Panc1 (cell line): Measurements from ENCODE around the gene SDSL. TPM values are rescaled to one million over a fixed set of nuclear protein-coding genes. Genes with fewer than 3 reads are reported as not detected.

Source experiments
- ATAC-seq: fragments of 200-7000 bp; cut with Tn5 transposase; 2 replicates; pipeline ENCODE4 v1.9.1; 2020; ENCODE audit warnings: mild to moderate bottlenecking, moderate library complexity
- BruUV-seq: library from RNA; stranded (reverse); fragments of 400-500 nt; replicated peaks from 2 replicates; lab custom pipeline; 2021; lab: Mats Ljungman, UMichigan
- CTCF ChIA-PET: fragments of 300-600 bp; sonication (Branson Sonifier 250); formaldehyde crosslinking; loops from one replicate; lab custom pipeline; 2022; ENCODE audit warnings: antibody characterized with exemption; lab: Charles Lee
- POLR2A ChIA-PET: fragments of 300-600 bp; sonication (Branson Sonifier 250); formaldehyde crosslinking; loops from one replicate; lab custom pipeline; 2022; ENCODE audit warnings: antibody characterized with exemption; lab: Charles Lee
- DNase-seq: peaks from one replicate; pipeline ENCODE4 v3.0.0-alpha.2; 2010; ENCODE audit warnings: low read depth, low spot score
- H3K27ac ChIP-seq: 2 replicates; pipeline ENCODE4 v1.5.1; 2011; ENCODE audit warnings: mild to moderate bottlenecking, low read length, inconsistent platforms
- H3K27me3 ChIP-seq: fragments of 200-500 bp; sonication (Bioruptor generic); 2 replicates; pipeline ENCODE4 v1.6.0; 2014; ENCODE audit warnings: low read length, inconsistent platforms; ENCODE audit not compliant: control insufficient read depth, insufficient read depth
- H3K36me3 ChIP-seq: fragments of 200-500 bp; sonication (Bioruptor generic); 2 replicates; pipeline ENCODE4 v1.5.1; 2014; ENCODE audit warnings: inconsistent platforms, mild to moderate bottlenecking, low read length, moderate library complexity; ENCODE audit not compliant: control insufficient read depth, insufficient read depth
- H3K4me1 ChIP-seq: 2 replicates; pipeline ENCODE4 v1.5.1; 2011; ENCODE audit warnings: inconsistent platforms, mild to moderate bottlenecking, low read length, moderate library complexity; ENCODE audit not compliant: control insufficient read depth, insufficient read depth
- H3K4me3 ChIP-seq, 2 experiments: 2 replicates each; pipeline ENCODE4 v1.5.1; 2011 to 2012; ENCODE audit warnings: low read depth in 2 of 2, low read length in 2 of 2, mild to moderate bottlenecking in 2 of 2, inconsistent platforms in 1 of 2, moderate library complexity in 1 of 2
- H3K9me3 ChIP-seq: fragments of 200-500 bp; sonication (Bioruptor generic); 2 replicates; pipeline ENCODE4 v1.5.1; 2014; ENCODE audit warnings: low read depth, mild to moderate bottlenecking, inconsistent platforms, low read length, moderate library complexity; ENCODE audit not compliant: control insufficient read depth, insufficient read depth
- POLR2AphosphoS5 ChIP-seq: IDR thresholded peaks from 2 replicates; pipeline ENCODE4 v1.6.1; 2012; ENCODE audit warnings: mild to moderate bottlenecking, low read depth, low read length, moderate library complexity
- SIN3A ChIP-seq: IDR thresholded peaks from 2 replicates; pipeline ENCODE4 v1.6.1; 2012; ENCODE audit warnings: low read depth, mild to moderate bottlenecking, low read length, moderate library complexity, borderline replicate concordance; ENCODE audit not compliant: insufficient read depth
- TCF7L2 ChIP-seq: IDR thresholded peaks from 2 replicates; pipeline ENCODE4 v1.6.1; 2011; ENCODE audit warnings: mild to moderate bottlenecking, low read depth, low read length, inconsistent platforms
- in situ Hi-C: cut with HindIII; loops from 2 replicates; pipeline ENCODE4 v1.10.0; 2016; ENCODE audit warnings: low sequenced_read_pairs, low pct_unique_long_range_greater_than_20kb
- intact Hi-C: fragments of 100-400 bp; cut with micrococcal nuclease; formaldehyde crosslinking; loops from one replicate; pipeline ENCODE4 v1.10.0; 2022; ENCODE audit not compliant: unreplicated experiment
- total RNA-seq: library from RNA; stranded (reverse); gene quantifications from one replicate; pipeline ENCODE4 v1.2.1, GENCODE V29; 2021; ENCODE audit not compliant: unreplicated experiment
- TF ChIP-seq, protein P1 (sequence below): fragments of 450-650 bp; IDR thresholded peaks from 2 replicates; pipeline ENCODE4 v1.5.1; 2017; ENCODE audit warnings: mild to moderate bottlenecking
- TF ChIP-seq, protein P2 (sequence below), 2 experiments: IDR thresholded peaks; 2 replicates each; pipeline ENCODE4 v1.6.1; 2011 to 2012; ENCODE audit warnings: low read depth in 2 of 2, control low read depth in 1 of 2, low read length in 1 of 2, mild to moderate bottlenecking in 1 of 2, moderate library complexity in 1 of 2; ENCODE audit not compliant: insufficient read depth in 1 of 2

SDSL gene
- total RNA-seq, 1 experiment from 2014 or later, result 5.8 TPM

DNA sequence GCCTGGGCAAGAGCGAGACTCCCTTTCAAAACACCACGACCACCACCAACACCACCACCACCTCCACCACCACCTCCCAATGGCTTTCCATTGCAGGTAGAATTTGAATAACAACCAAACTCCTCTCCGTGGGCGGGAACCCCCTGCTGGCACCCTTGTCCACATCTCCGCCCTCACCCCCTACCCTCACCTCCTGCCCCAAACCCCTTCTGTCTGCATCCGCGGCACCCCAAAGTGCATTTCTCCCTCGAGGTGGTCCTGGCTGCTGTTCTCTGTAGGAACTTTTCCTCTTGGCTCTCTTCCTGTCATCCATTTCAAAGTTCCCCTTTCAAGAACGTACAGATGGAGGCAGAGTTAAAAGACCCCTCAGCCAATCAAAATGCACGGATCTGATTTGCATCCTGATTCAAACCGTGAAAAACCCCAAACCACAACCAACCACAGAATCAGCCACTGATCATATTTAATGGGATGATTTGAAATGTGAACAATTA, 3.8 kb downstream of the SDSL start:
- ChIA-PET POLR2A (interaction anchor here (1.2 kb wide), 1 partner anchor 97 kb away, joined by 3 read pairs; no protein-coding TSS in a partner anchor), CTCF (interaction anchor here (0.7 to 1.0 kb wide), 7 partner anchors 12 to 409 kb away, joined by 3 to 9 read pairs (median 4); no protein-coding TSS in a partner anchor)
- no peak overlapping the region for H3K27ac ChIP-seq
- TF ChIP-seq, protein P1, sequence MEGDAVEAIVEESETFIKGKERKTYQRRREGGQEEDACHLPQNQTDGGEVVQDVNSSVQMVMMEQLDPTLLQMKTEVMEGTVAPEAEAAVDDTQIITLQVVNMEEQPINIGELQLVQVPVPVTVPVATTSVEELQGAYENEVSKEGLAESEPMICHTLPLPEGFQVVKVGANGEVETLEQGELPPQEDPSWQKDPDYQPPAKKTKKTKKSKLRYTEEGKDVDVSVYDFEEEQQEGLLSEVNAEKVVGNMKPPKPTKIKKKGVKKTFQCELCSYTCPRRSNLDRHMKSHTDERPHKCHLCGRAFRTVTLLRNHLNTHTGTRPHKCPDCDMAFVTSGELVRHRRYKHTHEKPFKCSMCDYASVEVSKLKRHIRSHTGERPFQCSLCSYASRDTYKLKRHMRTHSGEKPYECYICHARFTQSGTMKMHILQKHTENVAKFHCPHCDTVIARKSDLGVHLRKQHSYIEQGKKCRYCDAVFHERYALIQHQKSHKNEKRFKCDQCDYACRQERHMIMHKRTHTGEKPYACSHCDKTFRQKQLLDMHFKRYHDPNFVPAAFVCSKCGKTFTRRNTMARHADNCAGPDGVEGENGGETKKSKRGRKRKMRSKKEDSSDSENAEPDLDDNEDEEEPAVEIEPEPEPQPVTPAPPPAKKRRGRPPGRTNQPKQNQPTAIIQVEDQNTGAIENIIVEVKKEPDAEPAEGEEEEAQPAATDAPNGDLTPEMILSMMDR, result no peak
- no peak for TF ChIP-seq POLR2AphosphoS5
- no peak for TF ChIP-seq TCF7L2
- TF ChIP-seq SIN3A, result no peak
- TF ChIP-seq, protein P2, sequence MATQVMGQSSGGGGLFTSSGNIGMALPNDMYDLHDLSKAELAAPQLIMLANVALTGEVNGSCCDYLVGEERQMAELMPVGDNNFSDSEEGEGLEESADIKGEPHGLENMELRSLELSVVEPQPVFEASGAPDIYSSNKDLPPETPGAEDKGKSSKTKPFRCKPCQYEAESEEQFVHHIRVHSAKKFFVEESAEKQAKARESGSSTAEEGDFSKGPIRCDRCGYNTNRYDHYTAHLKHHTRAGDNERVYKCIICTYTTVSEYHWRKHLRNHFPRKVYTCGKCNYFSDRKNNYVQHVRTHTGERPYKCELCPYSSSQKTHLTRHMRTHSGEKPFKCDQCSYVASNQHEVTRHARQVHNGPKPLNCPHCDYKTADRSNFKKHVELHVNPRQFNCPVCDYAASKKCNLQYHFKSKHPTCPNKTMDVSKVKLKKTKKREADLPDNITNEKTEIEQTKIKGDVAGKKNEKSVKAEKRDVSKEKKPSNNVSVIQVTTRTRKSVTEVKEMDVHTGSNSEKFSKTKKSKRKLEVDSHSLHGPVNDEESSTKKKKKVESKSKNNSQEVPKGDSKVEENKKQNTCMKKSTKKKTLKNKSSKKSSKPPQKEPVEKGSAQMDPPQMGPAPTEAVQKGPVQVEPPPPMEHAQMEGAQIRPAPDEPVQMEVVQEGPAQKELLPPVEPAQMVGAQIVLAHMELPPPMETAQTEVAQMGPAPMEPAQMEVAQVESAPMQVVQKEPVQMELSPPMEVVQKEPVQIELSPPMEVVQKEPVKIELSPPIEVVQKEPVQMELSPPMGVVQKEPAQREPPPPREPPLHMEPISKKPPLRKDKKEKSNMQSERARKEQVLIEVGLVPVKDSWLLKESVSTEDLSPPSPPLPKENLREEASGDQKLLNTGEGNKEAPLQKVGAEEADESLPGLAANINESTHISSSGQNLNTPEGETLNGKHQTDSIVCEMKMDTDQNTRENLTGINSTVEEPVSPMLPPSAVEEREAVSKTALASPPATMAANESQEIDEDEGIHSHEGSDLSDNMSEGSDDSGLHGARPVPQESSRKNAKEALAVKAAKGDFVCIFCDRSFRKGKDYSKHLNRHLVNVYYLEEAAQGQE (IDR thresholded peaks at IDR 0.05; ENCODE audit: insufficient read depth in 1 of 2, low read depth in 2 of 2, low read length in 1 of 2), result no peak
- H3K4me1 ChIP-seq, result no peaks in the 10 kb centered on the region; the same call in 1 of the 2 replicates
- in situ Hi-C loops (no loop called here), intact Hi-C loops (loop anchor here (1.0 kb wide), 1 partner anchor 114 kb away; no protein-coding TSS in a partner anchor)
- BruUV-seq, result no TSS peak
- no peaks in the 10 kb centered on the region for H3K9me3 ChIP-seq
- DNase-seq (no peak), ATAC-seq (no peak)
- no peaks in the 10 kb centered on the region for H3K27me3 ChIP-seq
- no peaks in the 10 kb centered on the region; the same call in 1 of the 2 replicates for H3K36me3 ChIP-seq
- no peak overlapping the region for H3K4me3 ChIP-seq

DNA sequence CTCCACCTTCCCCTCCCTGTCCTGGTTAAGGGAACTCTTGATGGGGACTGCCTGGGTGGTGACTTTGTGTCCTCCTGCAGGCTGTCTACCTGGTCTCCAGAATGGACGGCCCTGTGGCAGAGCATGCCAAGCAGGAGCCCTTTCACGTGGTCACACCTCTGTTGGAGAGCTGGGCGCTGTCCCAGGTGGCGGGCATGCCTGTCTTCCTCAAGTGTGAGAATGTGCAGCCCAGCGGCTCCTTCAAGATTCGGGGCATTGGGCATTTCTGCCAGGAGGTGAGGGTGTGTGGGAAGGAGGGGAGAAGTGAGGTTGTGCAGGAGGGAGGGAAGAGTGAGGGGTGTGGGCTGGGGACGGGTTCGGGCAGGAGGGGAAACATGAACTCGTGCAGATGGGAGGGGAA, 5.7 kb downstream of the SDSL start:
- ATAC-seq (no peak), DNase-seq (no peak)
- in situ Hi-C loops (no loop called here), intact Hi-C loops (no loop called here)
- Histone ChIP-seq H3K36me3 (no peaks in the 10 kb centered on the region; the same call in 1 of the 2 replicates), H3K27ac (no peak overlapping the region), H3K4me1 (no peaks in the 10 kb centered on the region; the same call in 1 of the 2 replicates), H3K4me3 (no peak overlapping the region), H3K9me3 (no peaks in the 10 kb centered on the region), H3K27me3 (no peaks in the 10 kb centered on the region)
- ChIA-PET POLR2A (no interaction called here), CTCF (no interaction called here)
- TF ChIP-seq SIN3A (no peak), TCF7L2 (no peak), POLR2AphosphoS5 (no peak)
- TF ChIP-seq, protein P1, result no peak
- TF ChIP-seq, protein P2 (IDR thresholded peaks at IDR 0.05; ENCODE audit: insufficient read depth in 1 of 2, low read depth in 2 of 2, low read length in 1 of 2), result peak in 1 of 2 experiments; percentile 47; a peak in 3 of 4 replicates
- no TSS peak for BruUV-seq
